Central memory CD8-positive, alpha-beta T cell (primary cell): Measurements from ENCODE around the gene FRS3.
"Not testable (repeated sequence)": the region's sequence is repeated elsewhere in the genome, so short reads cannot be mapped to it uniquely, and the experiment has no call there.

Source experiments
- ATAC-seq: fragments of 150-1000 bp; cut with Tn5 transposase; replicated peaks from 2 replicates; pipeline ENCODE4 v1.10.0; 2022; ENCODE audit warnings: mild to moderate bottlenecking, moderate FRiP score, moderate number of reproducible peaks; ENCODE audit not compliant: poor library complexity, severe bottlenecking; ENCODE audit errors: extremely low read depth
- DNase-seq, 2 donors: peaks; one replicate each; pipeline ENCODE4 v3.0.0; 2021; ENCODE audit warnings: low spot score in 2 of 2
- H3K27ac Mint-ChIP-seq: one replicate; pipeline ENCODE4 v1.8.0; 2022; ENCODE audit warnings: low read depth, mild to moderate bottlenecking, moderate library complexity, mixed read lengths
- H3K27me3 Mint-ChIP-seq: one replicate; pipeline ENCODE4 v1.8.0; 2022; ENCODE audit warnings: mixed read lengths
- H3K36me3 Mint-ChIP-seq: one replicate; pipeline ENCODE4 v1.8.0; 2022; ENCODE audit warnings: mild to moderate bottlenecking, moderate library complexity, mixed read lengths; ENCODE audit not compliant: insufficient read depth
- H3K4me1 Mint-ChIP-seq: one replicate; pipeline ENCODE4 v1.8.0; 2022; ENCODE audit warnings: mixed read lengths
- H3K4me3 Mint-ChIP-seq: one replicate; pipeline ENCODE4 v1.8.0; 2022; ENCODE audit warnings: mild to moderate bottlenecking, moderate library complexity, mixed read lengths
- H3K9me3 Mint-ChIP-seq: one replicate; pipeline ENCODE4 v1.8.0; 2022; ENCODE audit warnings: mixed read lengths

FRS3 gene

DNA sequence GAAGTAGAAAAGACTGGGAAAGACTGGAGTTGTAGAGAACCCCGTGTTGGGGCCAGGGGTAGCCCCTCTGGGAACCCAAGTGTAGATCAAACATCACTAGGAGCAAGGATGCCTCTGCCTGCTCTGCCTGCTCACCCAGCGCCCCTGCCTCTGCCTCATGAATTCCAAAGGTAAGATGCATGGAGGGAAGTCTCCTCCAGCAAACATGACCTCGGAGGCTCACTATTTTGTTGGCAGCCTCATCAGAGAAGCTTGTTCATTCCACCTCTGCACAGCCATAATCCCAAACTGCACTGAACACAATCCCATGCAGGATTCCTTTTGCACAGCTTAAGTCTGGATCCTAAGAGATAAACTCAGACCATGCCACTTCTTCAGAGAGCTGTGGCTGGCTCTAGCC is 4.9 kb downstream of the FRS3 start:
- Mint-ChIP-seq H3K27me3 (no peaks in the 10 kb centered on the region), H3K36me3 (peaks cover 12% of the 10 kb centered on the region), H3K27ac (no peak overlapping the region), H3K4me1 (peaks cover 11% of the 10 kb centered on the region), H3K9me3 (no peaks in the 10 kb centered on the region), H3K4me3 (no peak overlapping the region)
- no peak for DNase-seq
- no peak for ATAC-seq

DNA sequence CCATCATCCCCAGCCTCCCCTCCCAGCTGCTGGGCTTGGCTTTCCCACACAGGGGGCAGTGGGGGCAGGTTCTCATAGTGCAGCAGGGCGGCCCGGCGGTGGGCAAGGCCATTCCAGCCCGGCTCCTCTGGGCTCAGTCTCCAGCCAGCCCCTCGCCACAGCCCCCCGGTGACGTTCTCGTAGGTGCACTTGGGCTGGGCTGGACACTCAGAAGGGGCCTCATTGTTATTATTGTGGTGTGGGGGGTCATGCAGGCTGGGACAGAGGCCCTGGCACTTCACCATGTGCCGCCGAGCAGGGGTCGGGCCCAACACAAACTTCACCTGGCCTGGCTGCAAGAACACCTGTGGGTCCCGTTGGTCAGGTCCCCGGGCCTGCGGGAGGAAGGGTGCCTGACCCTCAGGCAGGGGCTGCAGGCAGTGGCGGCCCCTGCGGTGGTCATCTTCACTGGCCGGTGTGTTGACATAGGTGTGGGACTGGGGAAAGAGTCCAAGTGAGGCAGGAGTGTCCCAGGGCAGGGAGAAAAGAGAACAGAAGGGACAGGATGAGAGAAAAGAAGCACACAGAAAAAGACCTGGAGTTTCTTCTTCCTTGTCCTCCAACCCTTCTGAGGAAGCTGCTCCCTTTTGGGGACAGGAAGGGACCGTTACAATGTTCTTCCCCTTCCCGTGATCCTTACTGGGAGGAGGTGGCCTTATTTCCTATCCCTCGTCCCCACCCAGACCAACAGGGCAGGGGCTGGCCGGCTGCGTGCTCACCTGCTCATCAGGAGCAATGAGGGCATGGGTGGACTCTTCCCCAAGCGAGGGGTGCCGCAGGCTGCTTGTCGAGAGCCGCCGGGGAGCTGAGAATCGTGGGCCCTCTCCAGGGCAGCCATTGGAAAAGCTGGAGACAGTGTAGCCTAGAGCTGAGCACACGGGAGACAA is 8.4 kb downstream of the FRS3 start:
- Mint-ChIP-seq H3K9me3 (no peaks in the 10 kb centered on the region), H3K27me3 (no peaks in the 10 kb centered on the region), H3K4me3 (no peak overlapping the region), H3K4me1 (no peaks in the 10 kb centered on the region), H3K27ac (no peak overlapping the region), H3K36me3 (peaks cover 9% of the 10 kb centered on the region)
- DNase-seq (no peak), ATAC-seq (no peak)

DNA sequence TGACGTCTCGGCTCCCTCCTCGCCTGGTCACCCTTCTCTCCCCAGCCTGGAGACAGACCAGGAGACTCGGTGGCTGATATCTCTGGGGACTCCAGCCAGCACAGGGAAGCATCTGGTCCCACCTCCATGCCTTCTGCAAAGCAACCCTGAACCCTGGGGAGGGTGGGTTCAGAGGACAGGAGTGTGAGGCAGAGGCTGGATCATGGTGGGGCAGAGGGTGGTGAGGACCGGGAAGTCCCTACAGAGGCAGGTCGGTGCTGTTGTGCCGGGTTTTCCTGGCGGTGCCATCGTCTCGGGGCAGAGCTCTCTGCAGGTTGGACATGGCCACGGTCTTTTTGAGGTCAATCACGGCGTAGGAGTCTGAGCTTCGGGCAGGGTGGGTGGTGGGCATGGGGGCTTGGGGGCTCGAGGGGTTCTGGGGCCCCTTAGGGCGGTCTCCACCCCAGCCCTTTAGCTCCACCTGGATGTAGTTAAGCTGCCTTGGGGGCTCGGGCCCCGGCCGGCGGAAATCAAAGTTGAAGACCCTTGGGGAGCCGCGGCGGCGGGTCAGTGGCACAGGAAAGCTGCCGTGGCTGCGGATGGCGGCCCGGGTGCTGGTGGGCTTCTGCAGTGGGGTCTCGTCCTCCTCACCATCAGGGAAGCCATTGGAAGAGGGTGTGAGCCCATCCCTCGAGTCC is 9.2 kb downstream of the FRS3 start:
- Mint-ChIP-seq H3K36me3 (peaks cover 9% of the 10 kb centered on the region), H3K4me1 (no peaks in the 10 kb centered on the region), H3K27me3 (no peaks in the 10 kb centered on the region), H3K9me3 (no peaks in the 10 kb centered on the region), H3K4me3 (no peak overlapping the region), H3K27ac (no peak overlapping the region)
- ATAC-seq (no peak), DNase-seq (no peak)

DNA sequence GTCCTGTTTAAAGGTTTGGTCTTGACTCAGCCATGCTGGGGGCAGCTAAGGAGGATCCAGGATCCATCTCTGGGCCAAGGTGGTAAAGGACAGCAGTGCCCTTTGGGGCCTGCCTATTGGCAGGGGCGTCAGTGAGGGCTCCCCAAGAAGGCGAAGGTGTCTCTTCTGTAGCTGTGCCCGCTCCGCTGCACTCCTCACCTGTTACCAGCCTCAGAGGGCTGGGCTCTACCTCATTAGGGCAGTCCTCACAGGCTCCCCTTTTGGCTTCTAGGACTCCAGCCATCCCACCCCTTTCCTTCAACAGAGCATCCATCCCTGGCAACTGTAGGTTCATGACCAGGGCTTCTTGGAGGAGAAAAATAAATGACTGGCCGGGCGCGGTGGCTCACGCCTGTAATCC is 10.3 kb downstream of the FRS3 start:
- Mint-ChIP-seq H3K27ac (no peak overlapping the region), H3K4me1 (no peaks in the 10 kb centered on the region), H3K27me3 (no peaks in the 10 kb centered on the region), H3K9me3 (no peaks in the 10 kb centered on the region), H3K36me3 (peaks cover 9% of the 10 kb centered on the region), H3K4me3 (no peak overlapping the region)
- DNase-seq (no peak), ATAC-seq (no peak)

DNA sequence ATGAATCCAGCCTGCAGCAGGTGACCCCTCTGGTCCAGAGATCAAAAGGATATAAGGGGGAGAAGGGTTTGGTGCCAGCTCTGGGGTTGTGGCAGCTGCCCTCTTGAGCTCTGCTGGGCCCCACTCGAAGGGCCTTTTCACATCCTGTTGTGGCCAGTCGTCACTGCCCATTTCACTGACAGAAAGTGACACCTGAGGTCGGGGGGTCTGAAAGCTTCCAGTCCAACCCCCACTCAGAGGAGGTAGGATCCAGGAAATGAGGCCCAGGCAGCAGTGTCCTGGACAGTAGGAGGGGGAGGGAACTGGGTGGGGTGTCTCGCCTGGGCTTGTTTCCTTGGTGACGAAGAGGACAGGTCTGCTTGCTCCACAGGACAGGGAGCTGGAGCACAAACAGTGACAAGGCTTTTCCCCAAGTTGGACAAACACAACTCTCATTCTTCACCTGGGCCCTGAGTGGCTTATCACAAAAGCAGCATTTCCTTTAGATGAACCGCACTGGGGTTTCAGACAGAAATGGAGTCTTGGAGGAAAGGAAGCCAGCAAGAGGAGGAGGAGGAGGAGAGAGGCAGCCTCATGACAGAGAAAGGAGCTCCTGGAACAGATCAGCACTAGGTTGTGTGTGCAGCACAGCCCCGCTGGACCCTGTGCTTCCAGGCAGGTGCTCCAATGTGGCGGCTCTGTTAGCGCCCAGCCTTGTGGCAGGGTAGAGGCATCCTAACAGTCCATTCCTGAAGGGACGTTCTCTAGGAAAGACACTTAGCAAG is 11.0 kb downstream of the FRS3 start:
- Mint-ChIP-seq H3K27ac (no peak overlapping the region), H3K9me3 (no peaks in the 10 kb centered on the region), H3K4me1 (no peaks in the 10 kb centered on the region), H3K4me3 (no peak overlapping the region), H3K27me3 (no peaks in the 10 kb centered on the region), H3K36me3 (peaks cover 8% of the 10 kb centered on the region)
- ATAC-seq = no peak
- DNase-seq = no peak

DNA sequence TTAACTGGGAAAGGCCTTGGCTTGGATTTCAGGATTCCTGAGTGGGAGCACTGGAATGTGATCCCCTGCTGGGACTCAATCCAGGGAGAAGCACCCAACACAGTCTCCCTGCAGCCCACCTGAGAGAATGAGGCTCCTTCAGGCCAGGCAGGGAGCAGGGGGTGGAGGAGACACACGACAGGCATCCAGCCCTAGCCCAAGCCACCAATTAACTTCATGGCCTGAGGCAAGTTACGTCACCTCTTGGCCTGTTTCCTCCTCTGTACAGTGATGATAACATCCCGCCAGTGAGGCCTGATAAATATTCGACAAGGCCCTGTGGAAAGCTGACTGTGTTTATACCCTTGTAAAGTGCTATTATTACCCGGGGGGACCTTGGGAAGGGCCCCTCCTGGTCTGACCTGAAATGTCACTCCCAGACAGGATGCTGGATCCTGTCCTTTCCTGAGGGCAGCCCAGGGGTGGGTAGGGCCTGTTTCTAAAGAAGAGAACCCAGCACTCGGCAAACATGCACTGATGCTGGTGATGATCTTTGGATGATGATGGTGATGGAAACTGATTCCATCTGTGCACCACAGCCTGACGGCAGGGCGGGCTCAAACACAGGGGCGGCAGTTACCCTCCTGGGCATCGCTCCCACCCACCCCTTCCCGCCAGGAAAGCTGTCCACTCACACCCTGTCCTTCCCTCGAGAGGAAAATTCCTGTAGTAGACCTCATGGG is 12.4 kb downstream of the FRS3 start:
- ATAC-seq = no peak
- peaks cover 9% of the 10 kb centered on the region for H3K27me3 Mint-ChIP-seq
- DNase-seq = no peak
- H3K27ac Mint-ChIP-seq = no peak overlapping the region
- H3K4me1 Mint-ChIP-seq = no peaks in the 10 kb centered on the region
- H3K36me3 Mint-ChIP-seq = peaks cover 5% of the 10 kb centered on the region
- no peaks in the 10 kb centered on the region for H3K9me3 Mint-ChIP-seq
- no peak overlapping the region for H3K4me3 Mint-ChIP-seq

DNA sequence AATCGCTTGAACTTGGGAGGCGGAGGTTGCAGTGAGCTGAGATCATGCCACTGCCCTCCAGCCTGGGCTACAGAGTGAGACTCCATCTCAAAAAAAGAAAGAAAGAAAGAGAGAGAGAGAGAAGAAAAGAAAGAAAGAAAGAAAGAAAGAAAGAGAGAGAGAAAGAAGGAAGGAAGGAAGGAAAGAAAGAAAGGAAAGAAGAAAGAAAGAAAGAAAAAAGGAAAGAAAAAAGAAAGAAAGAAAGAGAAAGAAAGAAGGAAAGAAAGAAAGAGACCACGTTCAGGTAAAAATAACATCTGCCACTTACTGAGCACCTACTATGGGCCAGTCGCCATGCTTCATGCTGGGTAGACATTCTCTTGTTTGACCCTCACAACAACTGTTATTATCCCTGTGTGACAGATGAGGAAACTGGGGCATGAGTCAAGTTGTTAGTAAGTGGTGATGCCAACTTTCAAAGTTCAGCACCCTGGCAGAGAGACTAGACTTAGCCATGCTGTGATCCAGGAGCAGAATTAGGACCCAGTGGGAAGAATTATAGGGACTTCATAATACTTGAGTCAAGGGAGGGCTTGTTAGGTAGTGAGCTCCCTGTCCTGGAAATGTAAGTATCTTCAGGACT is 13.5 kb downstream of the FRS3 start:
- not testable (repeated sequence) for H3K27me3 Mint-ChIP-seq, ATAC-seq, H3K4me3 Mint-ChIP-seq, H3K9me3 Mint-ChIP-seq, H3K27ac Mint-ChIP-seq, DNase-seq, H3K4me1 Mint-ChIP-seq, H3K36me3 Mint-ChIP-seq

DNA sequence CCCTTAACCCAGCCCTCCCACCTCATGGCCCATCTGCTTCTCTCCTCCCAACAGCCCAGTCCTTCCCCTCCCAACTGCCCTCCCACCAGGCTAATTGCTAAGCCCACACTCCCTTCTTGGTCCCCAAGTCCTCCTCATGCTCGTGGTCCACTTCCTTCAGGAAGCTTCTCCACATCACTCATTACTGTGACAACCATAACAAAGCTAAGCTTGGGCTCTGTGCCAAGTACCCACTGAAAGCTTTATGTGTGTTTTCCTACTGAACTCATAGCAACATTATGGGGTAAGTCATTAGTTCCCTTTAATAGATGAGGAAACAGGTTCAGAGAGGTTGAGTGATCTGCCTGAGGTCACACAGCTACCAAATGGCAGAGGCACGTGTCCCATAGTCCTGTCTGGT is 16.2 kb downstream of the FRS3 start:
- H3K27ac Mint-ChIP-seq = no peak overlapping the region
- ATAC-seq (no peak), DNase-seq (no peak)
- peaks cover 9% of the 10 kb centered on the region for H3K27me3 Mint-ChIP-seq
- H3K4me3 Mint-ChIP-seq = no peak overlapping the region
- H3K36me3 Mint-ChIP-seq = no peaks in the 10 kb centered on the region
- no peaks in the 10 kb centered on the region for H3K9me3 Mint-ChIP-seq
- no peaks in the 10 kb centered on the region for H3K4me1 Mint-ChIP-seq

DNA sequence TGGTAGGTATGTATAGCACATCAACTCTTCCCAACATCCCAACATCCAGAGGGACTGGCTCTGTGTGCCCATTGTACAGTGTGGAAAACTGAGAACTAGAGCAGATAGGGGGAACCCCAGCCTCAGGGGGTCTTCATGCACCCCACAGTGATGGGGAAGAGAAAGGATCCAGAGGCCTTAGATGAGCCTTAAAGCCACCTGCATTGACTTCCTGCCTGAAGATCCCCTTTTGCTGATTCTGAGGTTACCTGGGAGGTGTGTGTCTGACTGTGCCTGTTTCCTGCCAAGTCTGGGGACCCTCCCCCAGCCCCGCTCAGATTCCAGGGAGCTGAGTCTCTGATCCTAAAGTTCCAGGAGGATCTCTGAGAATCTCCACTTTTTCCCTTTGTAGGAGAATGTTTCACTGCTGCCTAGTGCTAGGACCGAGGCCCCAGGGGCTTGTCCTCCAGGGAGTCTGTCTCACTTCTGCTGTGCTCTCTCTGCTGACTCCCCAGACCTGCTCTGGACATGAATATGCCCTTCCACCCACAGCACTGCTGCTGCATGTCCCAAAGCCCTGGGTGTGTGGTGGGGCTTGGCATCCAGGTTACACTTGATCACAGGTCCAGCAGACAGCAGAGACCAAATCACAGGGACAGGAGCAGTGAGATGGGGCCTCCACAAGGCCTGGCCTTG is 19.7 kb downstream of the FRS3 start:
- no peaks in the 10 kb centered on the region for H3K9me3 Mint-ChIP-seq

DNA sequence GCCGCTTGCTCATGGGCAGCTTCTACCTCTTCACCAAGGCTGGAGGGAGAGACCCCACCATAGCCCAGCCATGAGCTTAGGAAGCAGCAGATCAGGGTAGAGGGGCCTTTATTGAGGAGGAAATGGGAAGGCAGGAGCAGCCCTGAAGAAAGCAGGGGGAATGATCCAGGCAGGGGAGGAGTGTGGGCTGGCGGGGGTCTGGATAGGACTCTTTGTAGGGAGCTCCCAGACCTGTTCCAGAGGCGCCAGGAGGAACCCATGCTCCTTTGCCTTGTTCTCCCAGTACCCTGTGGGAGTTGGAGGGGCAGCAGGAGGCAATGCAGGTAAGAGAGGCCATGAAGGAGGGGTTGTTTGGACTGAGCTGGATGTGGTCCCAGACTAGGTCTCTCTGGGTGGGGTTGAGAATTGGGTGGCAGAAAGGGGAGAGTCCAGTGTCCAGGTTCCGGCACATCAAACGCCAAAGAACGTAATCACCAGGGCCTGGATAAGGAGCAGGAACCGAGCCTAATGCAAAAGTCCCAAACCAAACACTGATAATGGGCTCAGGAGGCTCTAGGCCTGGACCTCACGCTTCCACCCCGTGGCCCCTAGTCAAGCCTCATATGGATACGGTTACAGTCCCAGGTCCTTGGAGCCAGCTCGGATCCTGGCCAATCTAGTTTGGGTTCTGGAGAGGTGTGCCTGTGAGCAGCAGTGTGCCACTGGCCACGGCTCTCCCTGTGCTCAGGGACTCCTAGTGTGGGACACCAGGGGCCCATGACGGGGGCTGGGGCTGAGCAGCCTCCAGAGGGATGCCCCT is 20.4 kb downstream of the FRS3 start:
- H3K36me3 Mint-ChIP-seq = no peaks in the 10 kb centered on the region
- ATAC-seq (no peak), DNase-seq (no peak)
- H3K27ac Mint-ChIP-seq = no peak overlapping the region
- no peaks in the 10 kb centered on the region for H3K9me3 Mint-ChIP-seq
- no peak overlapping the region for H3K4me3 Mint-ChIP-seq
- no peaks in the 10 kb centered on the region for H3K4me1 Mint-ChIP-seq
- H3K27me3 Mint-ChIP-seq = peaks cover 9% of the 10 kb centered on the region

More for the DNA sequence above, 19.7 kb downstream of the FRS3 start:
- H3K36me3 Mint-ChIP-seq = no peaks in the 10 kb centered on the region
- H3K4me3 Mint-ChIP-seq = no peak overlapping the region
- peaks cover 9% of the 10 kb centered on the region for H3K27me3 Mint-ChIP-seq
- H3K4me1 Mint-ChIP-seq = no peaks in the 10 kb centered on the region
- H3K27ac Mint-ChIP-seq = no peak overlapping the region
- ATAC-seq (no peak), DNase-seq (no peak)

DNA sequence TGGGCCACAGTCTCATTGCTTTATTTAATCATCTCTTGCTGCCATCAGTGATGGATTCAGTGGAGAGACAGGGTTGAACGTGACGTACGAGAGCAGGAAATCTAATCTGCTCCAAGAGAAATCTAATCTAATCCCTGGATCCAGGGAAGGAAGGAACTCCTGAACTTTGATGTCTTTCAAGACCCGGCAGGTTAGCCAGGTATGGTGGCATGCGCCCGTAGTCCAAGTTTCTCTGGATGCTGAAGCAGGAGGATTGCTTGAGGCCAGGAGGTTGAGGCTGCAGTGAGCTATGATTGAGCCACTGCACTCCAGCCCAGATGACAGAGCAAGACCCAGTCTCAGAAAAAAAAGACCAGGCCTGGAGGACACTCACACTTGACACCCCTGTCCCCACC is 21.1 kb downstream of the FRS3 start:
- H3K36me3 Mint-ChIP-seq = no peaks in the 10 kb centered on the region
- peaks cover 9% of the 10 kb centered on the region for H3K27me3 Mint-ChIP-seq
- H3K27ac Mint-ChIP-seq = no peak overlapping the region
- H3K4me3 Mint-ChIP-seq = no peak overlapping the region
- no peak for ATAC-seq
- H3K9me3 Mint-ChIP-seq = no peaks in the 10 kb centered on the region
- no peaks in the 10 kb centered on the region for H3K4me1 Mint-ChIP-seq
- DNase-seq = no peak
